GM18951 (cell line): ENCODE results near the gene PCTP.
A peak's percentile ranks its signal among the peaks of the same experiment; 100 is the strongest.

Experiments
- POLR2A ChIP-seq: IDR thresholded peaks from 4 replicates; pipeline ENCODE4 v1.6.1; 2011; ENCODE audit warnings: mild to moderate bottlenecking; ENCODE audit not compliant: insufficient read length, insufficient read depth; ENCODE audit errors: extremely low read depth
- in situ Hi-C: fragments of 300-500 bp; cut with MboI; formaldehyde crosslinking; loops from one replicate; pipeline ENCODE4 v1.12.0; 2022; ENCODE audit warnings: low sequenced_read_pairs, mixed read lengths, inconsistent platforms; ENCODE audit not compliant: unreplicated experiment

Gene PCTP

GRCh38 chr17:55750750-55751657, at the start of gene PCTP:
TSS of gene PCTP (plus strand) at chr17:55751051. CDS start at chr17:55751104, 53 bp downstream.
- TF ChIP-seq POLR2A = peak; percentile 69
- in situ Hi-C loops = no loop called here

- in situ Hi-C loops = no loop called here
Observed at GRCh38 chr17:55702150-55702549, 48.7 kb upstream of the PCTP start.

GRCh38 chr17:55704401-55704800, 46.5 kb upstream of the PCTP start:
- in situ Hi-C loops = no loop called here
- TF ChIP-seq POLR2A = no peak

More at GRCh38 chr17:55702150-55702549, 48.7 kb upstream of the PCTP start:
- TF ChIP-seq POLR2A = no peak

- TF ChIP-seq POLR2A = no peak
- in situ Hi-C loops = no loop called here
Observed at GRCh38 chr17:55705847-55706246, 45.0 kb upstream of the PCTP start.

GRCh38 chr17:55706808-55707773, 43.8 kb upstream of the PCTP start:
- in situ Hi-C loops = no loop called here
- TF ChIP-seq POLR2A = no peak

GRCh38 chr17:55708175-55708974, 42.5 kb upstream of the PCTP start:
- no peak for TF ChIP-seq POLR2A
- in situ Hi-C loops = no loop called here

- in situ Hi-C loops = no loop called here
- no peak for TF ChIP-seq POLR2A
Observed at GRCh38 chr17:55709440-55709839, 41.4 kb upstream of the PCTP start.

GRCh38 chr17:55709984-55710383, 40.9 kb upstream of the PCTP start:
- in situ Hi-C loops = loop anchor here (10.0 kb wide), 1 partner anchor 185 kb away; no protein-coding TSS in a partner anchor
- TF ChIP-seq POLR2A = no peak

GRCh38 chr17:55710410-55710809, 40.4 kb upstream of the PCTP start:
- TF ChIP-seq POLR2A = no peak
- in situ Hi-C loops = loop anchor here (10.0 kb wide), 1 partner anchor 186 kb away; no protein-coding TSS in a partner anchor

- in situ Hi-C loops = loop anchor here (10.0 kb wide), 1 partner anchor 186 kb away; no protein-coding TSS in a partner anchor
- TF ChIP-seq POLR2A = no peak
Observed at GRCh38 chr17:55710829-55711496, 39.9 kb upstream of the PCTP start.

- in situ Hi-C loops = loop anchor here (10.0 kb wide), 1 partner anchor 193 kb away; no protein-coding TSS in a partner anchor
- no peak for TF ChIP-seq POLR2A
Observed at GRCh38 chr17:55717432-55717831, 33.4 kb upstream of the PCTP start.
